Stimulated activated CD8-positive, alpha-beta memory T cell treated with anti-CD3 and anti-CD28 coated beads, Interleukin-2, amount 100 ng/mL, for 1 hour (primary cell): Measurements from ENCODE around the gene SH3BP5L.
"Not testable (repeated sequence)": the region's sequence is repeated elsewhere in the genome, so short reads cannot be mapped to it uniquely, and the experiment has no call there.

Experiments used
- DNase-seq, 2 donors: peaks; one replicate each; pipeline ENCODE4 v3.0.0-alpha.2; 2020; ENCODE audit warnings: low read depth in 2 of 2

Gene SH3BP5L

DNA sequence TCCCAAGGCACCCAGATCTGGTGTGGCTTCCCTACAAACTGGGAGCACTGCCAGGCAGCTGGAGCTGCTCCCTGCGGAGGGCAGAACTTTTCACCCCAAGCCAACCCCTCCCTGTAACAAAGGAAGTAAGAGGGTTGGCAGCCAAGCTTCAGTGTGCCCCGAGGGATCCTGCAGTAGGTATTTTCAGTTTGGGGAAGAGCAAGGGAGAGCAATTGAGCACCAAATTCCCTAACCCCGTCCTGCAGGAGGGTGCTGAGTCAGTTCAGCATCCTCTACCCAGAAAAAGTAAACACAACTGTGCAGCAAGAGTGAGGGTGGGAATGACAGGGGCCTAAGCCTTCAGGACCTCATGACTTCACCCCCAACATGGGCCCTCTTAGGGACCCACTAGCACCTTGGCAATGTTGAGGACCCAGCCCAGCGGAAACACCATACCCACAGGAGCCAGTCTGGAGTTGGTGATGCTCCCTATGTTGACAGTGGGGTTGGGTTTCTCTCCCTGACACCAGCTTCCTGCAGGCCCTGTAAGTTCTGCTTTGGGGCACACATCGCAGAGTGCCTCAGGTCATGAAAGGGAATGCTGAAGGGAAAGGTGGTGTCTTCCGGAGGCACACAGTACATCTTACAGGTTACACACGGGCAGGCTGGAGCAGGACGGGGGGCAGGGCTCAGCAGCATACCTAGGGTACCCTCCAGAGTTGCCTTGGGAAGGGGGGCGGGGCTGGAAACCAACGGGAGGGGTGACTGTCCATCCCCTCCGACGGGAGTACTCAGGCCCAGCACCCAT is 14.8 kb downstream of the SH3BP5L start:
- DNase-seq, result no peak

DNA sequence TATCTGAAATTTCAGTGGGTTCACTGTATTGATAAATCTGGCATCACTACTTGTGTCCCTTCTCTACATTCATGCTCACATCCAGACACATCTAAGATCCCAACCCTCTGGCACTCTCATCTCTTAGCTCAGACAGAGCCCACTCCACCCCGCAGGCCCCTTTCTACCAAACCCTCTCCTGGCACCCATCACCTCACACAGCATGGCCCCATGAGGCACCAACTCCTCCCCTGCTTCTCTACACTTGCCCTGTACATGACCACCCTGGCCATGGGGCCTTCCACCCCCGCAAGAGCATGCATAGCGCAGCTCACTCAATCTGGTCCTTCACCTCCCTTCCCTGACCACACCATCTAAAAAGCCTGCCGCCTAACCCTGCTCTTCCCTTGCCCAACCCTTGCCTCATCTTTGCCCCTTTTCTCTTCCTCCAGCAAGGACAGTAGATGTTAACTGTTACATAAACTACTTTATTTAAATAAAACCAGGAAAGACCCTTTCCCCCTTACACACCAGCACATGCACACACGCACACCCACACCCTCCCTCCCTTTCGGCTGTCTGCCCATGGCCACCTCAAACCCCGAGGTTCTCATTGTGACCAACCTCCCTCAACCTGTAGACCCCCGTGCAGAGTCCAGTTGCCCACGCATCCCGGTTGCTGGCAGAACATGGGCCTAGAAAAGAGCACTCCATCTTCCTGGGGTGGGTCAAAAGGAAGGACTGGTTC is 15.6 kb downstream of the SH3BP5L start:
- DNase-seq, result no peak

DNA sequence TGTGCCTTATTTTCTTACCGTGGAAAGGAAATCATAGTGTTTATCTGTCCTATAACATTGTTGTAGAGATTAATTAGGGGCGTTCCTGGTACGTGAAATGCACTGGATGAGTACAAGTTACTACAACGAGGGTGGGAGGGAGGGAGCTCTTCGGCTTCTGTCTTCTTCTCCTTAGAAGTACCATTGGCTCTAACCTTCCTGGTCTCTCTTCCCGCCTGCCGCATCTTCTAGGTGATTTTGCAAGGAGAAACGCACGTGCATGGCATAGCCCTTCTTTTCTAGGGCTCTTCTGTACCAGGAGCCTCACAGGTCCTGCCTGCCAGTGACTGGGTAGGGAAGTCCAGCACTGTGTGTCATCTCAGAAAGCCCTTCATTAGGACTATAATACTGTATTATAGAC is 16.8 kb downstream of the SH3BP5L start:
- DNase-seq, result no peak

GRCh38 chr1:248807067-248807737 is 18.5 kb downstream of the SH3BP5L start:
- peak in 1 of 2 donors; percentile 27 for DNase-seq

- no peak for DNase-seq
Measured at GRCh38 chr1:248805876-248806275, 19.8 kb downstream of the SH3BP5L start.

GRCh38 chr1:248804771-248805681 is 20.7 kb downstream of the SH3BP5L start:
- no peak for DNase-seq

DNA sequence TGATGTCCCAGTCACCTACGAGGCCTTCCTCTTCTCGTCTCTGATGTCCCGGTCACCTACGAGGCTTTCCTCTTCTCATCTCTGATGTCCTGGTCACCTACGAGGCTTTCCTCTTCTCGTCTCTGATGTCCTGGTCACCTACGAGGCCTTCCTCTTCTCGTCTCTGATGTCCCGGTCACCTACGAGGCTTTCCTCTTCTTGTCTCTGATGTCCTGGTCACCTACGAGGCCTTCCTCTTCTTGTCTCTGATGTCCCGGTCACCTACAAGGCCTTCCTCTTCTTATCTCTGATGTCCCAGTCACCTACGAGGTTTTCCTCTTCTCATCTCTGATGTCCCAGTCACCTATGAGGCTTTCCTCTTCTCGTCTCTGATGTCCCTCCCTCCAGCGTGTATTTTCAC is 22.2 kb downstream of the SH3BP5L start:
- DNase-seq, result not testable (repeated sequence)

DNA sequence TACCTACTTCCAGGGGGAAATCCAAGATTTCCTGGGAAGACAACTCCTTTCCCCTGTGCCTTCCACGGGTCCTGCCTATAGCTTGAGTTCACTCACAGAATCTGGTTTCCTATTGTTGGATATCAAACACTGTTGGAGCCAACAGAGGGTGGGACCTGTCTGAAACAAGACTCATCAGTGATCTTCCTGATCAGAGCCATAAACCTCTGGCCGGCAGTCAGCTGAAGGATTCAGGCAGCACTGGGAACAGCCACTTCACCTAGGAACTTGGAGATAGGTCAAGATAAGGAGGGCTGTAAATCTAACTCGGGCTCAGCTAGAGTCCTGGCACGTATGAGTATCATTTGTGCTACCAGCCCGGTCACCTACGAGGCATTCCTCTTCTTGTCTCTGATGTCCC is 23.3 kb downstream of the SH3BP5L start:
- DNase-seq, result no peak

DNA sequence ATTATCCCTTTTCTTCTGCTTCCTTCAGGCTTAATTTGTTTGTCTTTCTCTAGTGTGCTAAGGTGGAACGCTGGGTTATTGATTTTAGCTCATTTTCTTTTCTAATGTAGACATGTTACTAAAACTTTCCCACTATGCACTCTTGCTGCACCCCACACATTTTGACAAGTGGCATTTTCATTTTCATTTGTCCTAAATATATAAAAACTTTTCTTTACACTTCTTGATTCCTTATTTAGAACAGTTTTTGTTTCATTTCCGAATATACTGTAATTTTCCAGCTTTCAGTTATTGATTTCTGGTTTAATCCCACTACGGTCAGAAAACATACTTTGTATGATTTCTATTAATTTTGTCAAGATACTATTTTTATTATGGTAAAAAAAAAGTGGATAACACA is 25.3 kb downstream of the SH3BP5L start:
- no peak for DNase-seq

- no peak for DNase-seq
Measured at GRCh38 chr1:248798791-248799190, 26.9 kb downstream of the SH3BP5L start.

DNA sequence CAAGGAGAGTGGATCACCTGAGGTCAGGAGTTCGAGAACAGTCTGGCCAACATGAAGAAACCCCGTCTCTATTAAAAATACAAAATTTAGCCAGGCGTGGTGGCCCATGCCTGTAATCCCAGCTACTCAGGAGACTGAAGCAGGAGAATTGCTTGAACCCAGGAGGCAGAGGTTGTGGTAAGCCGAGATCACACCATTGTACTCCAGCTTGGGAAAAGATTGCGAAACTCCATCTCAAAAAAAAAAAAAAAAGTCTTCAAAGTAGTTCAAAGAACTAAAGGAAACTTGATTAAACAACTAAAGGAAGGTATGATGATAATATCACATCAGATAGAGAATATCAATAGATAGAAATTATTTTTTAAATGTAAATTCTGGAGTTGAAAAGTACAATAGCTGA is 31.1 kb downstream of the SH3BP5L start:
- DNase-seq, result not testable (repeated sequence)

DNA sequence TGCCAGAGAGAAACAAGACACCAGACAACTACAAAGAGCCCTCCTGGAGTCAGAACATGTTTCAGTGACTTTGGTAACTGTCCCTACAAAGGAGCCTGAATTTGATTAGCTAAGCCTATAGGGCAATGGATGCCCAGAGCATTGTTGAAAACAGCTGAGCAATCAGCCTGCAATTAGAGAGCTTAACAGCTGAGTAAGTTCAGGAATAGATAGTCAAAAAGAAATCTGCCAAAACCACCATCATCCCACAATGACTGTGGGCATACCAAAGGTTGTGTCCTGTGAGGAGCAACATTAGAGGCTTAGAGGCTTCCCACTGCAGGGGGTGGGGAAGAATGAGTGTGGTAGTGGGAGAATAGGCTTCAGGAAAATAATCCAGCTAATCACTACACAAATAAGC is 32.1 kb downstream of the SH3BP5L start:
- DNase-seq, result no peak

DNA sequence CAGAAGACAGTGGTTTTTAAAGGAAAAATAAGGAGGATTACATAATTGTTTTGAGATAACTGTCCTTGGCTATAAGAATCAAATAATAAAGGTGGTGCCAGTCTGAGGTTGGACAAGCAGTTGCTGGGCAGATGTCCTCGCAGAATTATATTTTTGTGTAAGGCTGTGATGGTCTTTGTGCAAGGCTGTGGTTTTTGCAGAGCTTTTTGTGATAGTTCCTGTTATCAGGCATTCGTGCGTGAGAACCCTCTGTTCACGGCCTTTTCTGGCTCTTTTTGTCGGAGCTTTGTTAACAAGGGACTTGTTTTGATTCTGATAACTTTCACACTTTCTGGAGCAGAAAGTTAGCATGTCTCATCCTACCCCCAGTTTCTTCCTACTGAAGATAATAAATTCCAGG is 33.4 kb downstream of the SH3BP5L start:
- DNase-seq, result no peak

GRCh38 chr1:248791010-248791409 is 34.7 kb downstream of the SH3BP5L start:
- no peak for DNase-seq

GRCh38 chr1:248790456-248790855 is 35.3 kb downstream of the SH3BP5L start:
- no peak for DNase-seq

GRCh38 chr1:248789337-248789736 is 36.4 kb downstream of the SH3BP5L start:
- not testable (repeated sequence) for DNase-seq

- DNase-seq, result no peak
Measured at GRCh38 chr1:248788327-248788726, 37.4 kb downstream of the SH3BP5L start.

DNA sequence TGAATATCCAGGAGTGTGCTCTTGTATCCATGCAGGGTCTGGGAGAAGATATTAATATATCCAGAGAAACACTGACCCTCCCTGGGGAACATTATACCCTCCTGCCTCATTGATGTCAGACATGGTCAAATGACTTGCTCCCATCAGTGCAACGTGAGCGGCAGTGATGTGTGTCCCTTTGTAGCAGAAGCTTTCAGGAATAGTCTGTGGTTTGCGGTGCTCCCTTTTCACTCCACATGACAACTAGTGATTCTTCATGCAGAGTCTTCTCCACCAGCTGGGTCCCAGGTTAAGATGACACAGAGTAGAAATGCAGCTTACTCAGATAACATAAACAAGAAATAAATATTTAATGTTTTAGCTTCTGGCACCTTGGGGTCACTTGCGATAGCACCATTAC is 38.3 kb downstream of the SH3BP5L start:
- no peak for DNase-seq

DNA sequence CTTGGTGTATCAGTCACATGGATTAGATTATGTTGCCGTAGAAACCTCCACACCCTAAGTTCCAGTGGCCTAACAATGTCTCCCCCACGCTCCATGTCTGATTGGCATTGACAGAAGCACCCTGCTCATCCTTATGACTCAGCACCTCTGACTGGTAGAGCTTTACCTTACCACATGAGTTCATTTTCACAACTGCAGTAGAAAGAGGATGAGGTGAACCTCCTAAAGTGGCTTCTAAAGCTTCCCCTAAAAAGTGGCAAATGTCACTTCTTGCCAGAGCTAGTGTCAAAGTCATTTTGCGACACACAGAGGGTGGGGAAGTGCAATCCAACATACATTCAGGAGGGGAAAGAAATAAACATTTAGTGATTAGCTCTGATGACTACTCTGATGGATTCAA is 39.6 kb downstream of the SH3BP5L start:
- no peak for DNase-seq

- DNase-seq, result no peak
Measured at GRCh38 chr1:248783367-248783766, 42.3 kb downstream of the SH3BP5L start.

DNA sequence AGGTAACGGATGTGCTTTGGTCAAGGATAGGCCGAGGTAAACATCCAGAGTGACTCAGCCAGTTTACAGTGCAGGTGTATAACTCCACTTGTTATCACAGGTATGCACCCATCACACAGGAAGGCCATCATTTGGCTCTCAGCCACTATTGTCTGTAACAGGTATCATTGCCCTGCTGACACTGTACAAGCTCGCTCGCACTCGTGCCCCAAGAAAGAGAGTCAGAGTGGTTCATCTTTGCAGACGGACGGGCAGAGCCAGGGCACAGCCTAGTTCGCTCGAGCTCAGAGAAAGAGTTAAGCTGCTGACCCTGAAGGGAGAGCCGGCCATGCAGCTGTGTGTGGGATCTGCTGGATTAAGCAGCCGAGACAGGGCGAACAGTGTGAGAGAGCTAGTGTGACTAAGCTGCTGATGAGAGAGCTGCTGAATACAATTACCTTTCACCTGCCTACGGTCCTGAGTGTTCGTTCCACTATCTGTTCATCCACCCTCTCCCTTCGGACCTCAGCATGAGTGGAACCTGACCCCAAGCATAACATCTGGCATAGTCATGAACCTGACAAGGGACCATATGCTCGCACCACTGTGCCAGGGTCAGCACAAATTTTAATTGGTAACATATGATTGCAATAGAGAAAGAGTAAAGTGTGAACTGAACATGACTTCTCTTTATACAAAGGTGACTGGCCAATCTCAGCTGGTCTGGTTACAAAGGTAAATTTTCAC is 43.1 kb downstream of the SH3BP5L start:
- DNase-seq, result no peak
